Retinal pigment epithelial cell (primary cell): ENCODE measurements around the gene TMEM132C.
"Not testable (repeated sequence)": the region's sequence is repeated elsewhere in the genome, so short reads cannot be mapped to it uniquely, and the experiment has no call there.

Experiments
- DNase-seq: peaks from one replicate; pipeline ENCODE4 v3.0.0-alpha.2; 2010; ENCODE audit warnings: low read depth
- H3K4me3 ChIP-seq: 2 replicates; pipeline ENCODE4 v1.5.1; 2011; ENCODE audit warnings: mild to moderate bottlenecking, low read length, control low read depth, moderate library complexity
- CTCF ChIP-seq: conservative IDR thresholded peaks from 2 replicates; pipeline ENCODE4 v1.5.1; 2011; ENCODE audit warnings: low read depth, low read length, control low read depth, inconsistent platforms

Gene TMEM132C

GRCh38 chr12:128483526-128484255, 216.7 kb downstream of the TMEM132C start:
- DNase-seq: no peak
- TF ChIP-seq CTCF: no peak
- H3K4me3 ChIP-seq: no peak overlapping the region

- H3K4me3 ChIP-seq, DNase-seq: not testable (repeated sequence)
Measured at GRCh38 chr12:128497376-128497775, 230.4 kb downstream of the TMEM132C start.

- no peak for TF ChIP-seq CTCF
- H3K4me3 ChIP-seq: no peak overlapping the region
- no peak for DNase-seq
Measured at GRCh38 chr12:128507470-128507869, 240.5 kb downstream of the TMEM132C start.

- no peak for DNase-seq
- H3K4me3 ChIP-seq: no peak overlapping the region
- no peak for TF ChIP-seq CTCF
Measured at GRCh38 chr12:128509170-128509569, 242.2 kb downstream of the TMEM132C start.

- no peak for TF ChIP-seq CTCF
- no peak overlapping the region for H3K4me3 ChIP-seq
- DNase-seq: no peak
Measured at GRCh38 chr12:128510511-128510910, 243.5 kb downstream of the TMEM132C start.

- no peak overlapping the region for H3K4me3 ChIP-seq
- DNase-seq: no peak
- no peak for TF ChIP-seq CTCF
Measured at GRCh38 chr12:128513331-128513730, 246.4 kb downstream of the TMEM132C start.

GRCh38 chr12:128513831-128514230, 246.9 kb downstream of the TMEM132C start:
- TF ChIP-seq CTCF: no peak
- no peak overlapping the region for H3K4me3 ChIP-seq
- DNase-seq: no peak

GRCh38 chr12:128518644-128519043, 251.7 kb downstream of the TMEM132C start:
- no peak for DNase-seq

More at GRCh38 chr12:128518644-128519043, 251.7 kb downstream of the TMEM132C start:
- no peak for TF ChIP-seq CTCF
- H3K4me3 ChIP-seq: no peak overlapping the region
